HG03442 (cell line): ENCODE measurements around the gene KLK11.

Source experiments
- ATAC-seq: cut with Tn5 transposase; IDR thresholded peaks from one replicate; pipeline ENCODE4 v1.9.1; 2021; ENCODE audit warnings: mild to moderate bottlenecking, moderate library complexity; ENCODE audit not compliant: unreplicated experiment

KLK11 gene

GRCh38 chr19:50974702-50975556, 51.5 kb downstream of the KLK11 start:
- ATAC-seq: no peak

GRCh38 chr19:50972795-50973376, 53.5 kb downstream of the KLK11 start:
- ATAC-seq: no peak
